Astrocyte (in vitro differentiated cells and primary cell): ENCODE measurements around the gene P2RX4. TPM values are rescaled to one million over a fixed set of nuclear protein-coding genes. Genes with fewer than 3 reads are reported as not detected.

Experiments
- DNase-seq: peaks from one replicate; pipeline ENCODE4 v3.0.0-alpha.2; 2010; ENCODE audit warnings: low read depth
- FAIRE-seq: peaks from 2 replicates; lab custom pipeline; 2011; peaks lifted over from hg19 to GRCh38; lab: Jason Lieb, UNC
- H2AFZ ChIP-seq: 2 replicates; pipeline ENCODE4 v1.6.0; 2012; ENCODE audit warnings: low read depth, low read length, inconsistent platforms
- H3K27ac ChIP-seq: 2 replicates; pipeline ENCODE4 v1.5.1; 2011; ENCODE audit warnings: low read depth, low read length, inconsistent platforms
- H3K27me3 ChIP-seq: 2 replicates; pipeline ENCODE4 v1.6.0; 2011; ENCODE audit warnings: low read length, inconsistent platforms; ENCODE audit not compliant: insufficient read depth
- H3K36me3 ChIP-seq: 2 replicates; pipeline ENCODE4 v1.5.1; 2011; ENCODE audit warnings: low read length, inconsistent platforms; ENCODE audit not compliant: insufficient read depth
- H3K4me1 ChIP-seq: 2 replicates; pipeline ENCODE4 v1.5.1; 2011; ENCODE audit warnings: low read length, inconsistent platforms; ENCODE audit not compliant: insufficient read depth
- H3K4me2 ChIP-seq: 2 replicates; pipeline ENCODE4 v1.6.0; 2012; ENCODE audit warnings: low read length, inconsistent platforms
- H3K4me3 ChIP-seq: 2 replicates; pipeline ENCODE4 v1.5.1; 2011; ENCODE audit warnings: low read depth, mild to moderate bottlenecking, low read length, inconsistent platforms; ENCODE audit not compliant: insufficient read depth
- H3K79me2 ChIP-seq: 2 replicates; pipeline ENCODE4 v1.6.0; 2012; ENCODE audit warnings: mild to moderate bottlenecking, low read length, inconsistent platforms; ENCODE audit not compliant: insufficient read depth
- H3K9ac ChIP-seq: 2 replicates; pipeline ENCODE4 v1.6.0; 2012; ENCODE audit warnings: mild to moderate bottlenecking, low read length, inconsistent platforms
- H3K9me3 ChIP-seq: 2 replicates; pipeline ENCODE4 v1.5.1; 2012; ENCODE audit warnings: low read depth, mild to moderate bottlenecking, low read length, inconsistent platforms; ENCODE audit not compliant: insufficient read depth
- H4K20me1 ChIP-seq: 2 replicates; pipeline ENCODE4 v1.6.0; 2012; ENCODE audit warnings: low read length, inconsistent platforms; ENCODE audit not compliant: insufficient read depth
- H3K27ac Mint-ChIP-seq: one replicate; pipeline ENCODE4 v1.8.0; 2021; ENCODE audit warnings: mild to moderate bottlenecking, mixed read lengths; ENCODE audit not compliant: unreplicated experiment
- H3K27me3 Mint-ChIP-seq: one replicate; pipeline ENCODE4 v1.8.0; 2021; ENCODE audit warnings: low read depth, mixed read lengths; ENCODE audit not compliant: unreplicated experiment
- H3K36me3 Mint-ChIP-seq: one replicate; pipeline ENCODE4 v1.8.0; 2021; ENCODE audit warnings: low read depth, mixed read lengths; ENCODE audit not compliant: unreplicated experiment
- H3K4me1 Mint-ChIP-seq: one replicate; pipeline ENCODE4 v1.8.0; 2021; ENCODE audit warnings: low read depth, mixed read lengths; ENCODE audit not compliant: unreplicated experiment
- H3K4me3 Mint-ChIP-seq: one replicate; pipeline ENCODE4 v1.8.0; 2021; ENCODE audit warnings: mild to moderate bottlenecking, moderate library complexity, mixed read lengths; ENCODE audit not compliant: unreplicated experiment
- H3K9me3 Mint-ChIP-seq: one replicate; pipeline ENCODE4 v1.8.0; 2021; ENCODE audit warnings: mild to moderate bottlenecking, mixed read lengths; ENCODE audit not compliant: unreplicated experiment
- CTCF ChIP-seq: IDR thresholded peaks from 2 replicates; pipeline ENCODE4 v1.5.1; 2011; ENCODE audit warnings: low read depth, mild to moderate bottlenecking, inconsistent platforms, low read length, moderate library complexity; ENCODE audit not compliant: insufficient read depth
- EZH2 ChIP-seq: IDR thresholded peaks from 2 replicates; pipeline ENCODE4 v1.6.1; 2012; ENCODE audit warnings: mild to moderate bottlenecking, low read length, inconsistent platforms; ENCODE audit not compliant: insufficient read depth
- total RNA-seq: library from RNA; stranded (reverse); gene quantifications from 2 replicates; pipeline ENCODE4 v1.2.1, GENCODE V29; 2021

P2RX4 gene
- total RNA-seq, 1 donor from 2014 or later: 13.9 TPM

- FAIRE-seq: peak; percentile 56
- no peak for TF ChIP-seq EZH2
- no peak for TF ChIP-seq CTCF
- Histone ChIP-seq H3K4me3 (no peak overlapping the region), H3K27ac (no peak overlapping the region), H3K9ac (peak overlapping the region; percentile 3), H3K9me3 (no peaks in the 10 kb centered on the region), H4K20me1 (peaks cover 9% of the 10 kb centered on the region), H3K27me3 (no peaks in the 10 kb centered on the region), H3K4me1 (peaks cover 16% of the 10 kb centered on the region), H3K79me2 (no peaks in the 10 kb centered on the region), H3K4me2 (peak overlapping the region; percentile 56), H3K36me3 (no peaks in the 10 kb centered on the region), H2AFZ (no peak overlapping the region)
- no peak overlapping the region for H3K4me3 Mint-ChIP-seq
- H3K27ac Mint-ChIP-seq: peak overlapping the region; percentile 88
- H3K4me1 Mint-ChIP-seq: peaks cover 16% of the 10 kb centered on the region
- H3K9me3 Mint-ChIP-seq: no peaks in the 10 kb centered on the region
- DNase-seq: peak; percentile 88
- H3K27me3 Mint-ChIP-seq: no peaks in the 10 kb centered on the region
- peaks cover 1% of the 10 kb centered on the region for H3K36me3 Mint-ChIP-seq
These were observed 5.2 kb downstream of the P2RX4 start for GRCh38 chr12:121214855-121215745.

GRCh38 chr12:121216102-121216501 lies 6.2 kb downstream of the P2RX4 start:
- Mint-ChIP-seq H3K36me3 (peaks cover 1% of the 10 kb centered on the region), H3K27me3 (no peaks in the 10 kb centered on the region), H3K4me1 (peaks cover 16% of the 10 kb centered on the region), H3K4me3 (no peak overlapping the region), H3K9me3 (no peaks in the 10 kb centered on the region), H3K27ac (no peak overlapping the region)
- Histone ChIP-seq H3K27ac (no peak overlapping the region), H3K36me3 (no peaks in the 10 kb centered on the region), H3K79me2 (no peaks in the 10 kb centered on the region), H4K20me1 (peaks cover 9% of the 10 kb centered on the region), H3K9me3 (no peaks in the 10 kb centered on the region), H2AFZ (no peak overlapping the region), H3K4me2 (no peak overlapping the region), H3K27me3 (no peaks in the 10 kb centered on the region), H3K4me1 (peaks cover 9% of the 10 kb centered on the region), H3K9ac (no peak overlapping the region), H3K4me3 (no peak overlapping the region)
- DNase-seq (no peak), FAIRE-seq (no peak)
- TF ChIP-seq EZH2 (no peak), CTCF (no peak)

GRCh38 chr12:121217063-121217462 lies 7.1 kb downstream of the P2RX4 start:
- no peaks in the 10 kb centered on the region for H3K9me3 Mint-ChIP-seq
- TF ChIP-seq CTCF (no peak), EZH2 (no peak)
- no peak overlapping the region for H3K4me2 ChIP-seq
- peaks cover 7% of the 10 kb centered on the region for H3K36me3 Mint-ChIP-seq
- DNase-seq (no peak), FAIRE-seq (no peak)
- H2AFZ ChIP-seq: no peak overlapping the region
- no peaks in the 10 kb centered on the region for H3K36me3 ChIP-seq
- H3K27me3 Mint-ChIP-seq: no peaks in the 10 kb centered on the region
- H3K9me3 ChIP-seq: no peaks in the 10 kb centered on the region
- H3K27ac ChIP-seq: no peak overlapping the region
- no peak overlapping the region for H3K4me3 Mint-ChIP-seq
- H3K4me1 ChIP-seq: peaks cover 9% of the 10 kb centered on the region
- no peaks in the 10 kb centered on the region for H3K79me2 ChIP-seq
- no peak overlapping the region for H3K4me3 ChIP-seq
- no peak overlapping the region for H3K27ac Mint-ChIP-seq
- peaks cover 16% of the 10 kb centered on the region for H3K4me1 Mint-ChIP-seq
- H3K27me3 ChIP-seq: no peaks in the 10 kb centered on the region
- no peak overlapping the region for H3K9ac ChIP-seq
- H4K20me1 ChIP-seq: peaks cover 9% of the 10 kb centered on the region
